ENCODE data around the gene SMIM10L1.

Gene SMIM10L1

GRCh38 chr12:11202811-11203210 is 31.8 kb downstream of the SMIM10L1 start:
- DNase-seq, result no peak

- no peak for DNase-seq
These were observed 33.2 kb downstream of the SMIM10L1 start for GRCh38 chr12:11204173-11204572.

- no peak for DNase-seq
These were observed 38.1 kb downstream of the SMIM10L1 start for GRCh38 chr12:11209113-11209512.

All from right forelimb (tissue), 1 donor.